Fibroblast of the conjunctiva (primary cell): ENCODE data around the gene TVP23A.
"Not testable (repeated sequence)": the region's sequence is repeated elsewhere in the genome, so short reads cannot be mapped to it uniquely, and the experiment has no call there.

ENCODE experiments used
- DNase-seq: peaks from one replicate; pipeline ENCODE4 v3.0.0-alpha.2; 2010; ENCODE audit warnings: low read depth

TVP23A gene

GRCh38 chr16:10745841-10746240, 72.8 kb downstream of the TVP23A start:
- DNase-seq, result no peak

GRCh38 chr16:10744370-10745030, 74.1 kb downstream of the TVP23A start:
- DNase-seq, result peak; percentile 6

- peak; percentile 98 for DNase-seq
These were observed 74.8 kb downstream of the TVP23A start, which contains the start of gene NUBP1 for GRCh38 chr16:10743610-10744369. TSS of gene NUBP1 (plus strand) at chr16:10743842. CDS start at chr16:10743864, 22 bp downstream.

- no peak for DNase-seq
These were observed 75.4 kb downstream of the TVP23A start for GRCh38 chr16:10743227-10743609.

- no peak for DNase-seq
These were observed 76.8 kb downstream of the TVP23A start for GRCh38 chr16:10741844-10742243.

GRCh38 chr16:10741249-10741648, 77.3 kb downstream of the TVP23A start:
- DNase-seq, result not testable (repeated sequence)

GRCh38 chr16:10740845-10741208, 77.8 kb downstream of the TVP23A start:
- DNase-seq, result no peak

- no peak for DNase-seq
These were observed 78.4 kb downstream of the TVP23A start for GRCh38 chr16:10740000-10740844.

GRCh38 chr16:10738231-10739077, 80.1 kb downstream of the TVP23A start:
- DNase-seq, result peak; percentile 60

- DNase-seq, result peak; percentile 50
These were observed 81.4 kb downstream of the TVP23A start for GRCh38 chr16:10737068-10737625.

GRCh38 chr16:10731790-10732189, 86.8 kb downstream of the TVP23A start:
- DNase-seq, result no peak

- peak; percentile 6 for DNase-seq
These were observed 89.2 kb downstream of the TVP23A start for GRCh38 chr16:10729104-10730048.

- no peak for DNase-seq
These were observed 90.3 kb downstream of the TVP23A start for GRCh38 chr16:10728003-10728887.
